G401 (cell line): ENCODE results near the gene GPATCH2. TPM values are rescaled to one million over a fixed set of nuclear protein-coding genes. Genes with fewer than 3 reads are reported as not detected.
A peak's percentile ranks its signal among the peaks of the same experiment; 100 is the strongest.
"Not testable (repeated sequence)": the region's sequence is repeated elsewhere in the genome, so short reads cannot be mapped to it uniquely, and the experiment has no call there.

Experiments
- DNase-seq: peaks from one replicate; pipeline ENCODE4 v3.0.0-alpha.2; 2015; ENCODE audit warnings: low spot score
- in situ Hi-C: cut with HindIII; loops from 2 replicates; pipeline ENCODE4 v1.10.0; 2016; ENCODE audit warnings: low sequenced_read_pairs, mixed read lengths
- total RNA-seq: library from RNA; depleted of rRNA; stranded (reverse); fragments of >200 nt; shearing (Covaris generic); gene quantifications from 2 replicates; pipeline ENCODE4 v1.2.3, GENCODE V29; 2014

GPATCH2 gene
- total RNA-seq, 1 experiment from 2014 or later = 12.7 TPM

DNA sequence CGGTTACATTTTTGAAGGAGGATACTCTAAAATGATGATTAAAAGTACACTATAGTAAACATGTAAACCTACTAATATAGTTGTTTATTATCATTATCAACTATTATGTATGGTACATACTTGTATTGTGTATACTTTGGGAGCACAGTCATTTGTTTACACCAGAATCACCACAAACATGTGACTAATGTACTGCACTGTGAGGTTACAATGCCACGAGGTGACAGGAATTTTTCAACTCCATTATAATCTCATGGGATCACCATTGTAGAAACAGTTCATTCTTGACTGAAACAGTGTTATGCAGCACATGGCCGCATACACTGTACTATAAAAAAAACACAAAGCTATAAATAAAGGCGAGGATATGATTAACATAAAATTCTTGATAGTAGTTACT, 44.3 kb downstream of the GPATCH2 start:
- no peak for DNase-seq
- in situ Hi-C loops = no loop called here

DNA sequence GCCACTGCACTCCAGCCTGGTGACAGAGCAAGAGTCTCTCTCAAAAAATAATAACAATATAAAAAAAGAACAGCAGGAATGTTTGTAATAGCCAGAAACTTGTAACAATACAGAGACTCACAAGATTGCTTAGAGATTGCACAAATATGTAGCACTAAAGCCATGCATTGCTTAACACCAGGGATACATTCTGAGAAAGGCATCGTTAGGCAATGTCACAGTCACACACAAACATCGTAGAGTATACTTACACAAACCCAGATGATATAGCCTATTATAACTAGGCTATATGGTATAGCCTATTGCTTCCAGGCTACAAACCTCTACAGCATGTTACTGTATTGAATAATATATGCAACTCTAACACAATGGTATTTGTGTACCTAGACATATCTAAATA, 45.3 kb downstream of the GPATCH2 start:
- in situ Hi-C loops = no loop called here
- DNase-seq = no peak

GRCh38 chr1:217584286-217584811, 46.5 kb downstream of the GPATCH2 start:
- DNase-seq, in situ Hi-C loops: not testable (repeated sequence)

DNA sequence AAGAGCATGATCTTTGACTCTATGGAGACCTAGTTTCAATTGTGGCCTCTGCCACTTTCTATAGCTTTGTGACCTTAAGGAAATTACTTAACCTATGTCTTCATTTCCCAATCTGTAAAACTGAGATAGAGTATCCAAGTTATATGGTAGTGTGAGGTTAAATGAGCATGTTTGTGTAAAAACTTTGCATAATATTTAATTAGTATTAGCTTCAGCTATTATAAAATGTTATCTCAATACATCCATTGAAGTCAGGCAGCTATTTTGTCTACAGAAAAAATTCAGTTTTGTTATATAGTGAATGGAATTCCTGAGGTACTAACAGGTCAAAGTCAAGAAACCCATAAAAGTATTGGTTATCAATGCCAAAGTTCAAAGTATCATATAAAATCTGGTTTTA, 53.6 kb downstream of the GPATCH2 start:
- DNase-seq = no peak
- in situ Hi-C loops = no loop called here

GRCh38 chr1:217574265-217574949, 56.5 kb downstream of the GPATCH2 start:
- DNase-seq = no peak
- in situ Hi-C loops = no loop called here

DNA sequence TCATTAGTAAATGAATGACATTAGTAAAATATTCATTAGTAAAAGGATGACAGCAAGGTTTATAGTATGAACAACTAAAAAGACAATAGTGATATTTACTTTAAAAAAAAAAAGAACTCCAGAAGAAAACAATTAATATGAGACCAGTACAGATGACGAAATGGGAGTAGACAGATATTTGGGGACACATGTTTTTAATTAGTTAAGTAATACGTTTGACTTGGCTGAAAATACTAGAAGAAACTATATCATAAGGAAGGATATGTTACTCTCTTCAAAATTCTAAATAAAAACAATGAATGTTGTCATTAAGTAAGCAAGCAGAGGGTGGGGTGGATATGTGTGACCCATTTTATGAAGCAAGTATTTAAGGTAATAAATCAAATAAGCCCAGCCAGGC, 61.9 kb downstream of the GPATCH2 start:
- in situ Hi-C loops = no loop called here
- no peak for DNase-seq

DNA sequence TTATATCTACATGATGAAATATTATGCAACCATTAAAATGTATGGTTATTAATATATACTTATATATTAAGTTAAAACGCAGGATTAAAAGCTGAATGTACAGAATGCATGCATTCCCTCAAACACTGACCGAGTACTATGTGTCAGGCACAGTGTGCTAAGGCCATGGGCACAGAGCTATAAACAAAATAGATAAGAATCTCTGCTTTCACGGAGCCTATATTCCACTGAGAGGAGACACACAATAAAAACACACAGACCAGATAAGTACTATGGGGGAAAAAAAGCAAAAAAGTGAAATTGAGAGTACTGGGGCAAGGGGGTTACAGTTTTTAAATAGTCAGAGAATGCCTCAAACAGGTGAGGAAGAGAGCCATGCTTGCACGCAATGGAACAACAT, 62.7 kb downstream of the GPATCH2 start:
- in situ Hi-C loops = no loop called here
- DNase-seq = no peak

- no peak for DNase-seq
- in situ Hi-C loops = no loop called here
These were observed 66.1 kb downstream of the GPATCH2 start for GRCh38 chr1:217564833-217565232.

GRCh38 chr1:217564207-217564606, 66.7 kb downstream of the GPATCH2 start:
- in situ Hi-C loops = no loop called here
- no peak for DNase-seq

DNA sequence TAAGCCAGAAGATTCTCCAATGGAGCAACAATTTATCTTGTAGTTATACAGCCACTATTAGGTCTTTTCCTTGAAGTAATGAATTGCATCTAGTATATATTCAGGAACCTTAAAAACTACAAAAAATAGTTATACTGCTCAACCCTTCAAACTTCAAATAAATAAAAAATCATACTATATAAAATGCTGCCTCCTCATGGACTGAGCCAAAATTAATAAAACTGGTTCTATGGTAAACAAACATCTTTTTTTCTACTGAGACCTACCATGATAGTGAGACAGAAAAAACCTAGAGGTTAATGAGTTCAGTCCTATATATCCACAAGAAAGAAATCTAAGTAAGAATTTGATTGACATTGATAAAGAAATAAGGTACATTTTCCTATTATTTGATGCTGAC, 67.7 kb downstream of the GPATCH2 start:
- DNase-seq = no peak
- in situ Hi-C loops = no loop called here

DNA sequence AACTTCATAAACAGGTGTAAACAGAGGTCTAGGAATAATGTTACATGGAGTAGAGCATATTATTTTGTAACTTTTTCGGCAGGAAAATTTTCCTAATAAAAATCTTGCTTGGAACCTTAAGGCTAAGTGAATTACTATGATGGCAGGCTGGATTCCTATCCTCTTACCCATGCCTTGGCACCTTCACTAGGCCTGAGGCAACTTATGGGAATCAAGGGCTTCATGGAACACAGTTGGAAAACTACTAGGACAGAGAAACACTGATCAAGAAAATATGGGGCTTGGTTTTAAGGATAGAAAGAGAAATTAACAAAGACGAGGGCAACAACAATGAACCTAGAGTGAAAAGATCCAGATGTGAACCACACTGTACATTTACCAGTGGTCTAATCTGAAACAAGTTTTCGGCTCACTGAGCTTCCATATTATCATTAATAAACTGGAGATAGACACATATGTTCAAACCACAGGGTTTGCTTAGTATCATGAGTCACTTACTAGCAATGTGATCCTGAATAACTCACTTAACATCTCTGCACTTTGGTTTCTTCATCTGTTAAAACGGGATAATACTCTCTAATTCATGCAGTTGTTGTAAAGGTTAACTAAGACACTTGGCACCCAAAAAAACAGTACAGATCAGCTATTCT, 68.5 kb downstream of the GPATCH2 start:
- in situ Hi-C loops = no loop called here
- DNase-seq = no peak

GRCh38 chr1:217561446-217561845, 69.4 kb downstream of the GPATCH2 start:
- in situ Hi-C loops = no loop called here
- DNase-seq = no peak

- DNase-seq = peak; percentile 12
- in situ Hi-C loops = no loop called here
These were observed 76.0 kb downstream of the GPATCH2 start for GRCh38 chr1:217554849-217555248.

DNA sequence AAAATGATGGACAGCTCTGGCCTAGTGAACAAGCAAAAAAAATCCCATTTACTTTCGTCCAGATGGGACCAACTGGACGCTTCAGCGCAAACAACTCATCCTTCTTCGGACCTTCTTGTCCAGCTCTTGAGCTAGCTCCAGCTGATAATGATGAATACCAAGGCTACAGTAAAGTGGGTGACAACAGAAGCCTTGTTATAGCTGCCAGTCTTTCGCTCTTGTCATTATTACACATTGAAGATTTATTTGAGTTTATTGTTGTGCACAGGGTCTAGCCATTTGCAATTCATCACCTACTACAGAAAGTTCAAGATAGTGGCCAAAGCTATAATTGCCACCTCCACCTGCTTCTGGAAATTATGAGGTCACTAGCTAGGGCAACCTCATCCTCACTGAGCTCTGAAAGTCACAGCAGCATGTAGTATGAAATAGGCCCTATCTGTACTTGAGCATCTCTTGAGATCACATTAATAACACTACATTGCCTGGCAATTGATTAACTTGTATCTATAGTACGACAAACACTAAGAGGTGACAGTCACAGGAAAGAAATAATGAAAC, 76.9 kb downstream of the GPATCH2 start:
- DNase-seq = no peak
- in situ Hi-C loops = no loop called here

DNA sequence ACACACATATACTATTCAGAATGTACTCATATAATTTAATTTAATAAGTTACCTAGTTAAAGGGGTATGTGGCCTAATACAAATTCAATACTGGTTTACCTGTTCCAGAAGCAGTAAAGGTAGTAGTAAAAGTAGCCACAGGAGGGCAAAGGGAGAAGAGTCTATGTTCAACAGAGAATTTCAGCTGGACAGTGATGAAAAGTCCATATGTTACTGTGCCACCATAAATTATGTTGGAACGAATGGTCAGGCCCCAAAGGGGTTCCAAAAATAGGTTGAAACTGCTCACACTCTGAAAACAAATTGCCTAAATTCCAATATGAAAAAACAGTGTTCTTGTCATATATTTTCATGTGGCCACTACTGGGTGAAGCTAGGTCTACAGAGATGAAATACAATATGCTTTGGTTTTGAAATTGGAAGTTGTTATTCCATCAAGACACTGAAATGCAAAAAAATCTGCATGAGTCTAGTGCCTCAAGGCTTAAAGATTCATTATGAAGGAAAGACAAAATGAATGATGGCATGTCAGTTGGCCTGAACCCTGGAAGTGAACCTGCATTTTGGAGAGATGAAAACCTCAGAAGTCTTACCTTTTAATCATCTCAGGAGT, 78.4 kb downstream of the GPATCH2 start:
- in situ Hi-C loops = no loop called here
- no peak for DNase-seq

- in situ Hi-C loops = no loop called here
These were observed 88.1 kb downstream of the GPATCH2 start for GRCh38 chr1:217542837-217543236.

GRCh38 chr1:217542136-217542777, 88.6 kb downstream of the GPATCH2 start:
- in situ Hi-C loops = no loop called here
- DNase-seq = no peak

More at GRCh38 chr1:217542837-217543236, 88.1 kb downstream of the GPATCH2 start:
- DNase-seq = no peak

DNA sequence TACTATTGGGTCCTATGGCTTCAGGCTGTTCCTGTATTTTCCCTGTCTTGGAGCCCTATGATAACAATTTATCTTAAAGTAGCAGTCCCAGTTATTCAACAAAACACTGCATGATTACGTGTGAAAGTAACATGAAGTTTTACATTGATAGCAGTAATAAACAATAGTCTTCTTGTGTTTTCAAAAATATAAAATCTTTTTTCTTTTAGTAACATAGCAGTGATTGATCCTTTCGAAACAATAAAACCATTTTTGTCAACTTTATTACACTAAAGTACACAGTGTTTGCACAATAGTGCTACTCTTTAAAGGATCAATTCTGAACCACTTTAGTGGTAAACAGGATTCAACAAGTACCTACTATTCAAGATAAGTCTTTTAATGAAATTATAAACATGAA, 90.6 kb downstream of the GPATCH2 start:
- in situ Hi-C loops = no loop called here
- no peak for DNase-seq

DNA sequence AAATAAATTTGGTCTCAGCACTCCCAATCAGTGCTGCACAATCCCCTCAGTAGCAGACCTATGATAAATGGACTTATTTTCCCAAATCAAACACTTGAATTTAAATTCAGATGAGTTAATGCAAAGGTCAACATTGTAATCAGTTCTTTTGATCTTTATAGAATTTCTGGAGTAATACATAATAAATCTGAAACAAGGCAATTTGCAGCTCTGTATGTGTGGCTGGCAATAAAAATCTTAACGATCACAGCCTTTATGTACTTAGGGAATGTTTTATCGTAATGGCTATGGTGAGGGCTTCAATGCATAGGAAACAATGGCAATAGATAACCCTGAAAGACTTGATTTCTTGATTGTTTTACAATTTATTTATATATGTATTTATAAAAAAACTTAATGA, 91.4 kb downstream of the GPATCH2 start:
- no peak for DNase-seq
- in situ Hi-C loops = no loop called here
